Measurements from ENCODE around the gene ATRN.

ATRN gene

GRCh38 chr20:3633913-3634478, 163.2 kb downstream of the ATRN start:
- no peak for DNase-seq (ENCODE audit: low read depth, low spot score)
- ChIA-PET POLR2A (no interaction called here), CTCF (interaction anchor here (1.5 to 1.7 kb wide), 2 partner anchors 43 to 72 kb away, joined by 3 to 8 read pairs; no protein-coding TSS in a partner anchor)
- no peak for TF ChIP-seq CTCF (IDR thresholded peaks at IDR 0.05; ENCODE audit: insufficient read depth, low read length, missing control alignments)
- H3K4me3 ChIP-seq (ENCODE audit: low read depth, low read length), result no peak overlapping the region

- H3K4me3 ChIP-seq (ENCODE audit: low read depth, low read length), result no peak overlapping the region
- POLR2A ChIA-PET, result no interaction called here
- DNase-seq (ENCODE audit: low read depth, low spot score), result no peak
- CTCF ChIA-PET, result no interaction called here
- no peak for TF ChIP-seq CTCF (IDR thresholded peaks at IDR 0.05; ENCODE audit: insufficient read depth, low read length, missing control alignments)
Observed at GRCh38 chr20:3635346-3635745, 164.5 kb downstream of the ATRN start.

- no peak for DNase-seq (ENCODE audit: low read depth, low spot score)
- no peak for TF ChIP-seq CTCF (IDR thresholded peaks at IDR 0.05; ENCODE audit: insufficient read depth, low read length, missing control alignments)
- H3K4me3 ChIP-seq (ENCODE audit: low read depth, low read length), result no peak overlapping the region
- POLR2A ChIA-PET, result no interaction called here
- CTCF ChIA-PET, result interaction anchor here (1.3 to 1.7 kb wide), 2 partner anchors 70 to 77 kb away, joined by 4 read pairs; no protein-coding TSS in a partner anchor
Observed at GRCh38 chr20:3640259-3640658, 169.4 kb downstream of the ATRN start.

GRCh38 chr20:3645309-3646066, 174.7 kb downstream of the ATRN start:
- POLR2A ChIA-PET, result no interaction called here
- H3K4me3 ChIP-seq (ENCODE audit: low read depth, low read length), result no peak overlapping the region
- TF ChIP-seq CTCF (IDR thresholded peaks at IDR 0.05; ENCODE audit: insufficient read depth, low read length, missing control alignments), result no peak
- DNase-seq (ENCODE audit: low read depth, low spot score), result no peak
- CTCF ChIA-PET, result no interaction called here

- H3K4me3 ChIP-seq (ENCODE audit: low read depth, low read length), result no peak overlapping the region
- CTCF ChIA-PET, result interaction anchor here (1.1 kb wide), 1 partner anchor 65 kb away, joined by 3 read pairs; no protein-coding TSS in a partner anchor
- DNase-seq (ENCODE audit: low read depth, low spot score), result no peak
- TF ChIP-seq CTCF (IDR thresholded peaks at IDR 0.05; ENCODE audit: insufficient read depth, low read length, missing control alignments), result no peak
- POLR2A ChIA-PET, result no interaction called here
Observed at GRCh38 chr20:3646067-3646440, 175.2 kb downstream of the ATRN start.

- no peak for DNase-seq (ENCODE audit: low read depth, low spot score)
- TF ChIP-seq CTCF (IDR thresholded peaks at IDR 0.05; ENCODE audit: insufficient read depth, low read length, missing control alignments), result no peak
- no peak overlapping the region for H3K4me3 ChIP-seq (ENCODE audit: low read depth, low read length)
- ChIA-PET POLR2A (no interaction called here), CTCF (interaction anchor here (1.1 kb wide), 1 partner anchor 64 kb away, joined by 3 read pairs; no protein-coding TSS in a partner anchor)
Observed at GRCh38 chr20:3646651-3647050, 175.8 kb downstream of the ATRN start.
